ENCODE data around the gene STX16. TPM values are rescaled to one million over a fixed set of nuclear protein-coding genes. Genes with fewer than 3 reads are reported as not detected.

Gene STX16
- polyA plus RNA-seq, 3 donors = 15.6 to 165 (median 27.4) TPM

DNA sequence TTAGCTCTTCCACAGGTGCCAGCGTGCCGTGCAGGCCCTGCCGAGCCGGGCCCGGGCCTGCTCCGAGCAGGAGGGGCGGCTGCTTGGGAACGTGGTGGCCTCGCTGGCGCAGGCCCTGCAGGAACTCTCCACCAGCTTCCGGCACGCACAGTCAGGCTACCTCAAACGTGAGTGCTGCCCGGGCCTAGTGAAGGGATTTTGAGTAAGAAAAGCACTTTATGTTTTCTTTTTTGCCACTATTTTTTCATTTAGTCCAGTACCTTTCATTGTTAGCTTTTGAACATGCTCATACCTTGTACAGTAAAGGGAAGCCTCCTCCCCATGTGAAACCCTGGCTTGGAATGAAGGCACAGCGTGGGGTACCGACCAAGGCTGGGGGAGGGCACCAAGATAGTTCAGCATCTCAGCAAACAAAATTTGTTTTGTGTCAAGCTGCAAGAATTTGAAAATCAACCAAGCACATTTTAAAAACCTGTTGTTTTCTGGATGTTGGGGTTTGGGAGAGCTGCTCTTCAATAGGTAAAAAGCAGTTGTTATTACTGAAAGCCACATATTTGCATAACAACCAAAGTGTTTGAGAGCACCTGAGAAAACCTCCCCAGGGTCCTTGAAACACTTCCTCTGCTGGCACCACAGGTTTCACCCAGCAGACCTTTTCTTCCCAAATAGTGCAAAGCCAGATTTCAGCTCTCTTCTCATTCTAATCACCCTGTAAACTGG, 18.4 kb downstream of the STX16 start:
- peaks cover 31% of the 10 kb centered on the region for H3K79me2 ChIP-seq (ENCODE audit: insufficient read depth, low read length)
- no peak overlapping the region for H3K4me2 ChIP-seq (replicated peaks; ENCODE audit: extremely low read depth, low read length, poor library complexity, severe bottlenecking)

DNA sequence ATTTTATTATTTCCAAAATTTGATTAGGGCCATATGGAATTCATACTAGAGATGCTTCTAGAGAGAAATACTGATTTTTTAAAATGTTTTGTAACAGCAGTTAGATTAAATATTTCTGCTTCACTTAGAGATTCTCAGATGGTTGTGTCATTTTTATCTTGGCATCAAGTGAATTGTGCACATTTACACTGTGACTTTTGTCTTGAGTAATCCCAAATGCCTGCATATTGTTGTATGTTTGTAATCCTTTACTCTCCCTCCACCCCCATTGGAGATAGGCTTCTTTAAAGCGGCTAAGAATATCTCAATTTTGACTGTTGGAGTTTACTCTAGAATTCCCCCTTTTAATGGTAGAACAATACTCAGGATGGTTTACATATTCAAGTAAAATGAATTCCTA, 19.0 kb downstream of the STX16 start:
- Mint-ChIP-seq H3K27ac (no peak overlapping the region), H3K4me3 (no peak overlapping the region)

More for the DNA sequence above, 18.4 kb downstream of the STX16 start:
- Mint-ChIP-seq H3K27ac (peak overlapping the region in 2 of 7 donors; percentile 8 to 58), H3K36me3 (peaks cover 67 to 78% of the 10 kb centered on the region in 2 donors), H3K9me3 (no peaks in the 10 kb centered on the region), H3K4me3 (no peak overlapping the region), H3K27me3 (ENCODE audit: low read depth in 3 of 3) (peaks cover 0 to 1% (median 0%) of the 10 kb centered on the region in 3 donors), H3K4me1 (peaks cover 10% of the 10 kb centered on the region)
- TF ChIP-seq, protein P1, sequence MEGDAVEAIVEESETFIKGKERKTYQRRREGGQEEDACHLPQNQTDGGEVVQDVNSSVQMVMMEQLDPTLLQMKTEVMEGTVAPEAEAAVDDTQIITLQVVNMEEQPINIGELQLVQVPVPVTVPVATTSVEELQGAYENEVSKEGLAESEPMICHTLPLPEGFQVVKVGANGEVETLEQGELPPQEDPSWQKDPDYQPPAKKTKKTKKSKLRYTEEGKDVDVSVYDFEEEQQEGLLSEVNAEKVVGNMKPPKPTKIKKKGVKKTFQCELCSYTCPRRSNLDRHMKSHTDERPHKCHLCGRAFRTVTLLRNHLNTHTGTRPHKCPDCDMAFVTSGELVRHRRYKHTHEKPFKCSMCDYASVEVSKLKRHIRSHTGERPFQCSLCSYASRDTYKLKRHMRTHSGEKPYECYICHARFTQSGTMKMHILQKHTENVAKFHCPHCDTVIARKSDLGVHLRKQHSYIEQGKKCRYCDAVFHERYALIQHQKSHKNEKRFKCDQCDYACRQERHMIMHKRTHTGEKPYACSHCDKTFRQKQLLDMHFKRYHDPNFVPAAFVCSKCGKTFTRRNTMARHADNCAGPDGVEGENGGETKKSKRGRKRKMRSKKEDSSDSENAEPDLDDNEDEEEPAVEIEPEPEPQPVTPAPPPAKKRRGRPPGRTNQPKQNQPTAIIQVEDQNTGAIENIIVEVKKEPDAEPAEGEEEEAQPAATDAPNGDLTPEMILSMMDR (IDR thresholded peaks at IDR 0.05) = no peak
- Histone ChIP-seq H3K9ac (ENCODE audit: insufficient read depth, low read length, poor library complexity, severe bottlenecking) (no peak overlapping the region), H3K36me3 (replicated peaks in 1 of 2; ENCODE audit: control insufficient read depth in 1 of 2, insufficient read depth in 2 of 2, low read length in 2 of 2) (peaks cover 76 to 94% of the 10 kb centered on the region in 2 donors), H4K20me1 (ENCODE audit: insufficient read depth, low read length) (peaks cover 58% of the 10 kb centered on the region), H3K4me1 (ENCODE audit: control insufficient read depth in 1 of 2, insufficient read depth in 2 of 2, low read length in 2 of 2) (no peaks in the 10 kb centered on the region), H2AFZ (ENCODE audit: insufficient read depth, low read depth, low read length, poor library complexity, severe bottlenecking) (no peak overlapping the region), H3K9me3 (replicated peaks in 1 of 2; ENCODE audit: control insufficient read depth in 1 of 2, insufficient read depth in 1 of 2, low read length in 2 of 2) (no peaks in the 10 kb centered on the region), H3K27me3 (ENCODE audit: control insufficient read depth in 2 of 2, insufficient read depth in 2 of 2, low read length in 2 of 2) (no peaks in the 10 kb centered on the region), H3K27ac (ENCODE audit: low read depth in 1 of 2, low read length in 2 of 2) (no peak overlapping the region), H3K4me3 (replicated peaks in 1 of 3; ENCODE audit: low read depth in 2 of 3, low read length in 3 of 3) (no peak overlapping the region)
- intact Hi-C loops (cut with micrococcal nuclease) = no loop called here
- DNase-seq = no peak
- 94% methylated on average over 11 of the region's 16 CpGs for WGBS (ENCODE audit: insufficient coverage)

More for the DNA sequence above, 19.0 kb downstream of the STX16 start:
- WGBS (ENCODE audit: insufficient coverage) = no CpG with 5 or more reads among the region's 1 CpG
- Histone ChIP-seq H2AFZ (ENCODE audit: insufficient read depth, low read depth, low read length, poor library complexity, severe bottlenecking) (no peak overlapping the region), H3K27ac (ENCODE audit: low read depth in 1 of 2, low read length in 2 of 2) (no peak overlapping the region), H3K4me2 (replicated peaks; ENCODE audit: extremely low read depth, low read length, poor library complexity, severe bottlenecking) (no peak overlapping the region), H3K9ac (ENCODE audit: insufficient read depth, low read length, poor library complexity, severe bottlenecking) (no peak overlapping the region), H3K4me3 (replicated peaks in 1 of 3; ENCODE audit: low read depth in 2 of 3, low read length in 3 of 3) (no peak overlapping the region), H3K79me2 (ENCODE audit: insufficient read depth, low read length) (peaks cover 24% of the 10 kb centered on the region), H3K27me3 (ENCODE audit: control insufficient read depth in 2 of 2, insufficient read depth in 2 of 2, low read length in 2 of 2) (no peaks in the 10 kb centered on the region), H3K9me3 (replicated peaks in 1 of 2; ENCODE audit: control insufficient read depth in 1 of 2, insufficient read depth in 1 of 2, low read length in 2 of 2) (no peaks in the 10 kb centered on the region), H4K20me1 (ENCODE audit: insufficient read depth, low read length) (peaks cover 55% of the 10 kb centered on the region), H3K4me1 (ENCODE audit: control insufficient read depth in 1 of 2, insufficient read depth in 2 of 2, low read length in 2 of 2) (no peaks in the 10 kb centered on the region), H3K36me3 (replicated peaks in 1 of 2; ENCODE audit: control insufficient read depth in 1 of 2, insufficient read depth in 2 of 2, low read length in 2 of 2) (peaks cover 77 to 94% of the 10 kb centered on the region in 2 donors)
- H3K36me3 Mint-ChIP-seq = peaks cover 72 to 84% of the 10 kb centered on the region in 2 donors
- intact Hi-C loops (cut with micrococcal nuclease) = no loop called here
- peaks cover 0 to 1% (median 0%) of the 10 kb centered on the region in 3 donors for H3K27me3 Mint-ChIP-seq (ENCODE audit: low read depth in 3 of 3)
- DNase-seq = no peak
- TF ChIP-seq, protein P1 (IDR thresholded peaks at IDR 0.05) = no peak
- peaks cover 10% of the 10 kb centered on the region for H3K4me1 Mint-ChIP-seq
- H3K9me3 Mint-ChIP-seq = no peaks in the 10 kb centered on the region

All from CD14-positive monocyte (primary cell).